A673 (cell line): ENCODE results near the gene PCDHGA6. TPM values are rescaled to one million over a fixed set of nuclear protein-coding genes. Genes with fewer than 3 reads are reported as not detected.
"Not testable (repeated sequence)": the region's sequence is repeated elsewhere in the genome, so short reads cannot be mapped to it uniquely, and the experiment has no call there.

Experiments used
- BruUV-seq: library from RNA; stranded (reverse); fragments of 400-500 nt; replicated peaks from 2 replicates; lab custom pipeline; 2021; lab: Mats Ljungman, UMichigan
- CTCF ChIA-PET: fragments of 300-600 bp; sonication (Branson Sonifier 250); formaldehyde crosslinking; loops from one replicate; lab custom pipeline; 2022; ENCODE audit warnings: antibody characterized with exemption; lab: Charles Lee
- POLR2A ChIA-PET: fragments of 300-600 bp; sonication (Branson Sonifier 250); formaldehyde crosslinking; loops from one replicate; lab custom pipeline; 2022; ENCODE audit warnings: antibody characterized with exemption; ENCODE audit not compliant: low non-redundant PET; lab: Charles Lee
- DNase-seq: peaks from one replicate; pipeline ENCODE4 v3.0.0-alpha.2; 2015; ENCODE audit warnings: low spot score
- H3K27ac ChIP-seq: fragments of 200-600 bp; sonication (generic); 2 replicates; pipeline ENCODE4 v1.5.1; 2016; ENCODE audit warnings: mixed run types, low read depth, mild to moderate bottlenecking, mixed read lengths, antibody characterized with exemption, low read length; ENCODE audit not compliant: poor library complexity, severe bottlenecking
- H3K27me3 ChIP-seq: fragments of 200-600 bp; sonication (generic); replicated peaks from 2 replicates; pipeline ENCODE4 v1.6.1; 2017; ENCODE audit warnings: mixed run types, low read depth, mild to moderate bottlenecking, mixed read lengths, antibody characterized with exemption, low read length; ENCODE audit not compliant: insufficient read depth, poor library complexity
- H3K36me3 ChIP-seq: fragments of 200-600 bp; sonication (generic); 2 replicates; pipeline ENCODE4 v1.6.1; 2016; ENCODE audit warnings: mixed run types, mild to moderate bottlenecking, mixed read lengths, antibody characterized with exemption, low read length; ENCODE audit not compliant: insufficient read depth, poor library complexity, severe bottlenecking
- H3K4me1 ChIP-seq: fragments of 200-600 bp; sonication (generic); 2 replicates; pipeline ENCODE4 v1.6.1; 2017; ENCODE audit warnings: mixed run types, mild to moderate bottlenecking, mixed read lengths, antibody characterized with exemption, low read length; ENCODE audit not compliant: insufficient read depth, poor library complexity, severe bottlenecking
- H3K4me3 ChIP-seq: fragments of 200-600 bp; sonication (generic); 2 replicates; pipeline ENCODE4 v1.5.1; 2016; ENCODE audit warnings: low read depth, mixed run types, mild to moderate bottlenecking, mixed read lengths, low read length; ENCODE audit not compliant: poor library complexity, severe bottlenecking
- H3K9me3 ChIP-seq: fragments of 200-600 bp; sonication (generic); 2 replicates; pipeline ENCODE4 v1.6.1; 2016; ENCODE audit warnings: mixed run types, low read depth, mild to moderate bottlenecking, mixed read lengths, antibody characterized with exemption, low read length; ENCODE audit not compliant: poor library complexity, severe bottlenecking
- CTCF ChIP-seq: fragments of 300-800, 200-600 bp; sonication (generic); conservative IDR thresholded peaks from 2 replicates; pipeline ENCODE4 v1.5.1; 2017; ENCODE audit warnings: low read depth, mild to moderate bottlenecking, antibody characterized with exemption, low read length, moderate library complexity, mixed read lengths
- EZH2 ChIP-seq: fragments of 200-600 bp; sonication (generic); IDR thresholded peaks from 2 replicates; pipeline ENCODE4 v1.6.1; 2017; ENCODE audit warnings: borderline replicate concordance, low read depth, mild to moderate bottlenecking, mixed read lengths, antibody characterized with exemption, low read length; ENCODE audit not compliant: poor library complexity, severe bottlenecking
- intact Hi-C: fragments of 100-400 bp; cut with micrococcal nuclease; formaldehyde crosslinking; loops from one replicate; pipeline ENCODE4 v1.10.0; 2022; ENCODE audit not compliant: unreplicated experiment
- total RNA-seq: library from RNA; stranded (reverse); gene quantifications from 2 replicates; pipeline ENCODE4 v1.2.3, GENCODE V29; 2021

Gene PCDHGA6
- total RNA-seq, 1 experiment from 2014 or later: 21.6 TPM

GRCh38 chr5:141345327-141345726 is 28.4 kb upstream of the PCDHGA6 start:
- BruUV-seq: no TSS peak
- TF ChIP-seq EZH2 (no peak), CTCF (no peak)

GRCh38 chr5:141346017-141346416 is 27.7 kb upstream of the PCDHGA6 start:
- POLR2A ChIA-PET, BruUV-seq, H3K27me3 ChIP-seq: not testable (repeated sequence)

More at GRCh38 chr5:141345327-141345726, 28.4 kb upstream of the PCDHGA6 start:
- DNase-seq: no peak
- Histone ChIP-seq H3K9me3 (peaks cover 10% of the 10 kb centered on the region), H3K27me3 (no peaks in the 10 kb centered on the region), H3K36me3 (no peaks in the 10 kb centered on the region), H3K4me3 (no peak overlapping the region), H3K4me1 (no peaks in the 10 kb centered on the region), H3K27ac (no peak overlapping the region)
- ChIA-PET POLR2A (no interaction called here), CTCF (no interaction called here)
- intact Hi-C loops: no loop called here

GRCh38 chr5:141349917-141350619 is 23.6 kb upstream of the PCDHGA6 start, which contains the start of gene PCDHGB1:
PCDHGB1 (plus strand) TSS chr5:141350099; CDS start chr5:141350261, 162 bp downstream.
- no peak for TF ChIP-seq EZH2
- peak; percentile 76 for TF ChIP-seq CTCF
- H3K4me3 ChIP-seq: peak within 1 kb of the TSS; percentile 24
- intact Hi-C loops: loop anchor here (5.0 kb wide), 1 partner anchor 212 kb away; no protein-coding TSS in a partner anchor
- no peaks in the 10 kb centered on the region for H3K27me3 ChIP-seq
- no peaks in the 10 kb centered on the region for H3K4me1 ChIP-seq
- peak; percentile 87 for DNase-seq
- H3K9me3 ChIP-seq: peaks cover 32% of the 10 kb centered on the region
- peak within 1 kb of the TSS; percentile 12 for H3K27ac ChIP-seq
- POLR2A ChIA-PET: no interaction called here
- no peaks in the 10 kb centered on the region for H3K36me3 ChIP-seq
- BruUV-seq: TSS peak; percentile 76
- CTCF ChIA-PET: interaction anchor here (0.6 to 2.5 kb wide), 6 partner anchors 31 to 214 kb away, joined by 3 to 12 read pairs (median 4); partner anchors contain the start of genes PCDHB14 and PCDHB15

More at GRCh38 chr5:141346017-141346416, 27.7 kb upstream of the PCDHGA6 start:
- H3K4me3 ChIP-seq, DNase-seq, CTCF ChIA-PET, intact Hi-C loops, H3K27ac ChIP-seq, H3K36me3 ChIP-seq, H3K4me1 ChIP-seq: not testable (repeated sequence)
- peaks cover 12% of the 10 kb centered on the region for H3K9me3 ChIP-seq
